Fibroblast of lung (primary cell): ENCODE results near the gene UIMC1. TPM values are rescaled to one million over a fixed set of nuclear protein-coding genes. Genes with fewer than 3 reads are reported as not detected.
"Not testable (repeated sequence)": the region's sequence is repeated elsewhere in the genome, so short reads cannot be mapped to it uniquely, and the experiment has no call there.

ENCODE experiments used
- DNase-seq, 2 donors: peaks; one replicate each; pipeline versions ENCODE4 v3.0.0 to v3.0.0-alpha.2; 2010; ENCODE audit warnings: low read depth in 2 of 2
- H2AFZ ChIP-seq: 2 replicates; pipeline ENCODE4 v1.5.1; 2012; ENCODE audit warnings: low read length, control low read depth, inconsistent platforms
- H3K27ac ChIP-seq: 2 replicates; pipeline ENCODE4 v1.5.1; 2011; ENCODE audit warnings: low read length, control low read depth; ENCODE audit not compliant: insufficient read depth
- H3K27me3 ChIP-seq: 2 replicates; pipeline ENCODE4 v1.5.1; 2011; ENCODE audit warnings: mild to moderate bottlenecking, low read length; ENCODE audit not compliant: control insufficient read depth, insufficient read depth
- H3K36me3 ChIP-seq: 2 replicates; pipeline ENCODE4 v1.5.1; 2011; ENCODE audit warnings: low read length; ENCODE audit not compliant: control insufficient read depth, insufficient read depth
- H3K4me1 ChIP-seq: 2 replicates; pipeline ENCODE4 v1.5.1; 2011; ENCODE audit warnings: low read length; ENCODE audit not compliant: control insufficient read depth, insufficient read depth; ENCODE audit errors: extremely low read depth
- H3K4me2 ChIP-seq: 2 replicates; pipeline ENCODE4 v1.5.1; 2011; ENCODE audit warnings: low read length, control low read depth; ENCODE audit not compliant: insufficient read depth; ENCODE audit errors: extremely low read depth
- H3K4me3 ChIP-seq, 4 experiments: fragments of 200-600 bp in 1 of 4; sonication (generic) in 1 of 4; replicated peaks in 1 of 4; 2 replicates each; pipeline ENCODE4 v1.5.1; 2011 to 2016; ENCODE audit warnings: low read length in 4 of 4, low read depth in 3 of 4, mild to moderate bottlenecking in 3 of 4, control low read depth in 2 of 4, inconsistent platforms in 1 of 4, mixed read lengths in 1 of 4; ENCODE audit not compliant: insufficient read depth in 1 of 4; ENCODE audit errors: control extremely low read depth in 1 of 4
- H3K79me2 ChIP-seq: 2 replicates; pipeline ENCODE4 v1.5.1; 2012; ENCODE audit warnings: mild to moderate bottlenecking, low read length, inconsistent platforms; ENCODE audit not compliant: control insufficient read depth, insufficient read depth
- H3K9ac ChIP-seq: 2 replicates; pipeline ENCODE4 v1.5.1; 2011; ENCODE audit warnings: mild to moderate bottlenecking, low read length, control low read depth; ENCODE audit not compliant: insufficient read depth
- H3K9me3 ChIP-seq: 2 replicates; pipeline ENCODE4 v1.5.1; 2012; ENCODE audit warnings: low read depth, low read length; ENCODE audit not compliant: control insufficient read depth, insufficient read depth
- H4K20me1 ChIP-seq: 2 replicates; pipeline ENCODE4 v1.5.1; 2011; ENCODE audit warnings: low read length; ENCODE audit not compliant: control insufficient read depth, insufficient read depth; ENCODE audit errors: extremely low read depth
- EZH2 ChIP-seq: IDR thresholded peaks from 2 replicates; pipeline ENCODE4 v1.5.1; 2012; ENCODE audit warnings: low read length, control low read depth, mild to moderate bottlenecking; ENCODE audit errors: missing control alignments
- polyA plus RNA-seq, 2 donors: library from polyadenylated mRNA; depleted of rRNA in 1 of 2; stranded (reverse) in 1 of 2; unstranded in 1 of 2; fragments of >200 nt; gene quantifications; 2 replicates each; pipeline ENCODE4 v1.2.1, GENCODE V29; 2011 to 2012; ENCODE audit warnings: missing spikeins in 1 of 2
- total RNA-seq: library from RNA; depleted of rRNA; stranded (reverse); fragments of >200 nt; gene quantifications from 2 replicates; pipeline ENCODE4 v1.2.1, GENCODE V29; 2014
- TF ChIP-seq, protein P1 (sequence below), 2 donors: IDR thresholded peaks in 1 of 2; conservative IDR thresholded peaks in 1 of 2; 1 replicate in 1 of 2; 2 replicates in 1 of 2; pipeline ENCODE4 v1.5.1; 2011 to 2012; ENCODE audit warnings: low read length in 2 of 2, control low read depth in 1 of 2, inconsistent platforms in 1 of 2, low read depth in 1 of 2, mild to moderate bottlenecking in 1 of 2

Gene UIMC1
- total and polyA plus RNA-seq, 2 donors (not counting 1 experiment from before 2014, with no cell fraction given) = 19.4 to 36.7 TPM

DNA sequence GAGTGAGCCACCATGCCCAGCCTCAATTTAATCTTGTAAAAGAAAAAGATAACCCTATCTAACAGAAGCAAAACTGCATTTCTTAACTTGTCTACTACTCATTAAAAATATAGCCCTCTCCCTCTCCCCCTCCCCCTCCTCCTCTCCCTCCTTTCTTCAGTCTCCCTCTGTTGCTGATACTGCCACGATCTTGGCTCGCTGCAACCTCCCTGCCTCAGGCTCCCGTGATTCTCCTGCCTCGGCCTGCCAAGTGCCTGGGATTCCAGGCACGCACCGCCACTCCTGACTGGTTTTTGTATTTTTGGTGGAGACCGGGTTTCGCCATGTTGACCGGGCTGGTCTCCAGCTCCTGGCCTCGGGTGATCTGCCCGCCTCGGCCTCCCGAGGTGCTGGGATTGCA, 23.5 kb downstream of the UIMC1 start:
- DNase-seq, H3K27ac ChIP-seq, H3K4me2 ChIP-seq, H2AFZ ChIP-seq, H3K27me3 ChIP-seq, H3K4me1 ChIP-seq, H3K36me3 ChIP-seq, H4K20me1 ChIP-seq, H3K9ac ChIP-seq, H3K4me3 ChIP-seq, H3K9me3 ChIP-seq: not testable (repeated sequence)
- H3K79me2 ChIP-seq = peaks cover 32% of the 10 kb centered on the region

DNA sequence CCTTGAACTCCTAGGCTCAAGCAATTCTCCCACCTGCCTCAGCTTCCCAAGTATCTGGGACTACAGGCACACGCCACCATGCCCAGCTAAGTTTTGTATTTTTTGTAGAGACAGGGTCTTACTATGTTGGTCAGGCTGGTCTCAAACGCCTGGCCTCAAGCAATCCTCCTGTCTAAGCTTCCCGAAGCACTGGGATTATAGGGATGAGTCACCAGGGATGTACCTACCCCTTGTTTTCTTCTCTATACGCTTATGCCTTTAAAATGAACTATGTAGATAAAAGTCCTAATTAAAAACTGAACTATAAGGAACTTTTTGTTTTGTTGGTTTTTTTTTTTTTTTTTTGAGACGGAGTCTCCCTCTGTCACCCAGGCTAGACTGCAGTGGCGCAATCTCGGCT, 25.8 kb downstream of the UIMC1 start:
- no peak for DNase-seq
- no peak overlapping the region for H3K27ac ChIP-seq
- TF ChIP-seq EZH2 = no peak
- TF ChIP-seq, protein P1, sequence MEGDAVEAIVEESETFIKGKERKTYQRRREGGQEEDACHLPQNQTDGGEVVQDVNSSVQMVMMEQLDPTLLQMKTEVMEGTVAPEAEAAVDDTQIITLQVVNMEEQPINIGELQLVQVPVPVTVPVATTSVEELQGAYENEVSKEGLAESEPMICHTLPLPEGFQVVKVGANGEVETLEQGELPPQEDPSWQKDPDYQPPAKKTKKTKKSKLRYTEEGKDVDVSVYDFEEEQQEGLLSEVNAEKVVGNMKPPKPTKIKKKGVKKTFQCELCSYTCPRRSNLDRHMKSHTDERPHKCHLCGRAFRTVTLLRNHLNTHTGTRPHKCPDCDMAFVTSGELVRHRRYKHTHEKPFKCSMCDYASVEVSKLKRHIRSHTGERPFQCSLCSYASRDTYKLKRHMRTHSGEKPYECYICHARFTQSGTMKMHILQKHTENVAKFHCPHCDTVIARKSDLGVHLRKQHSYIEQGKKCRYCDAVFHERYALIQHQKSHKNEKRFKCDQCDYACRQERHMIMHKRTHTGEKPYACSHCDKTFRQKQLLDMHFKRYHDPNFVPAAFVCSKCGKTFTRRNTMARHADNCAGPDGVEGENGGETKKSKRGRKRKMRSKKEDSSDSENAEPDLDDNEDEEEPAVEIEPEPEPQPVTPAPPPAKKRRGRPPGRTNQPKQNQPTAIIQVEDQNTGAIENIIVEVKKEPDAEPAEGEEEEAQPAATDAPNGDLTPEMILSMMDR (conservative IDR thresholded peaks at IDR 0.05 in 1 of 2, IDR thresholded peaks at IDR 0.05 in 1 of 2; ENCODE audit: low read depth in 1 of 2, low read length in 2 of 2) = no peak
- no peak overlapping the region for H2AFZ ChIP-seq
- no peak overlapping the region for H3K9ac ChIP-seq
- H3K4me1 ChIP-seq = no peaks in the 10 kb centered on the region
- H3K9me3 ChIP-seq = no peaks in the 10 kb centered on the region
- no peak overlapping the region for H3K4me2 ChIP-seq
- no peaks in the 10 kb centered on the region for H4K20me1 ChIP-seq
- no peaks in the 10 kb centered on the region for H3K27me3 ChIP-seq
- H3K79me2 ChIP-seq = peaks cover 10% of the 10 kb centered on the region
- no peak overlapping the region for H3K4me3 ChIP-seq
- H3K36me3 ChIP-seq = peaks cover 2% of the 10 kb centered on the region

- TF ChIP-seq EZH2 = no peak
- TF ChIP-seq, protein P1 (conservative IDR thresholded peaks at IDR 0.05 in 1 of 2, IDR thresholded peaks at IDR 0.05 in 1 of 2; ENCODE audit: low read depth in 1 of 2, low read length in 2 of 2) = no peak
- Histone ChIP-seq H3K36me3 (peaks cover 2% of the 10 kb centered on the region), H3K4me1 (no peaks in the 10 kb centered on the region), H3K79me2 (peaks cover 4% of the 10 kb centered on the region), H3K27me3 (no peaks in the 10 kb centered on the region), H3K4me2 (no peak overlapping the region), H3K4me3 (no peak overlapping the region), H4K20me1 (no peaks in the 10 kb centered on the region), H3K9me3 (no peaks in the 10 kb centered on the region), H3K9ac (no peak overlapping the region), H2AFZ (no peak overlapping the region), H3K27ac (no peak overlapping the region)
- no peak for DNase-seq
Observed at GRCh38 chr5:176979669-176980068, 26.9 kb downstream of the UIMC1 start.
